Measurements from ENCODE around the gene ANKS6. TPM values are rescaled to one million over a fixed set of nuclear protein-coding genes. Genes with fewer than 3 reads are reported as not detected.

ANKS6 gene
- total RNA-seq, 1 experiment from 2014 or later, result 19.6 TPM

GRCh38 chr9:98790134-98790841 lies 6.1 kb downstream of the ANKS6 start:
- no peaks in the 10 kb centered on the region for H3K36me3 ChIP-seq (ENCODE audit: control insufficient read depth, insufficient read depth, low read length)
- H3K27me3 ChIP-seq (ENCODE audit: control insufficient read depth, insufficient read depth, low read length), result no peaks in the 10 kb centered on the region
- no peak overlapping the region for H3K4me3 ChIP-seq (ENCODE audit: low read depth in 2 of 2, low read length in 2 of 2)
- H3K27ac ChIP-seq (ENCODE audit: low read length), result no peak overlapping the region
- no peaks in the 10 kb centered on the region for H3K9me3 ChIP-seq (ENCODE audit: control insufficient read depth, insufficient read depth, low read depth, low read length)
- intact Hi-C loops (cut with micrococcal nuclease; ENCODE audit: unreplicated experiment), result no loop called here
- DNase-seq (ENCODE audit: low read depth, low spot score) (no peak), ATAC-seq (no peak)
- ChIA-PET CTCF (no interaction called here), POLR2A (no interaction called here)
- in situ Hi-C loops (cut with HindIII; ENCODE audit: low pct_unique_long_range_greater_than_20kb, low sequenced_read_pairs), result no loop called here
- TF ChIP-seq SIN3A (IDR thresholded peaks at IDR 0.05; ENCODE audit: borderline replicate concordance, insufficient read depth, low read depth, low read length) (no peak), TCF7L2 (IDR thresholded peaks at IDR 0.05; ENCODE audit: low read depth, low read length) (no peak), REST (IDR thresholded peaks at IDR 0.05; ENCODE audit: insufficient read depth in 1 of 2, low read depth in 2 of 2, low read length in 1 of 2) (no peak), POLR2AphosphoS5 (IDR thresholded peaks at IDR 0.05; ENCODE audit: low read depth, low read length) (no peak)
- TF ChIP-seq, protein P1, sequence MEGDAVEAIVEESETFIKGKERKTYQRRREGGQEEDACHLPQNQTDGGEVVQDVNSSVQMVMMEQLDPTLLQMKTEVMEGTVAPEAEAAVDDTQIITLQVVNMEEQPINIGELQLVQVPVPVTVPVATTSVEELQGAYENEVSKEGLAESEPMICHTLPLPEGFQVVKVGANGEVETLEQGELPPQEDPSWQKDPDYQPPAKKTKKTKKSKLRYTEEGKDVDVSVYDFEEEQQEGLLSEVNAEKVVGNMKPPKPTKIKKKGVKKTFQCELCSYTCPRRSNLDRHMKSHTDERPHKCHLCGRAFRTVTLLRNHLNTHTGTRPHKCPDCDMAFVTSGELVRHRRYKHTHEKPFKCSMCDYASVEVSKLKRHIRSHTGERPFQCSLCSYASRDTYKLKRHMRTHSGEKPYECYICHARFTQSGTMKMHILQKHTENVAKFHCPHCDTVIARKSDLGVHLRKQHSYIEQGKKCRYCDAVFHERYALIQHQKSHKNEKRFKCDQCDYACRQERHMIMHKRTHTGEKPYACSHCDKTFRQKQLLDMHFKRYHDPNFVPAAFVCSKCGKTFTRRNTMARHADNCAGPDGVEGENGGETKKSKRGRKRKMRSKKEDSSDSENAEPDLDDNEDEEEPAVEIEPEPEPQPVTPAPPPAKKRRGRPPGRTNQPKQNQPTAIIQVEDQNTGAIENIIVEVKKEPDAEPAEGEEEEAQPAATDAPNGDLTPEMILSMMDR (IDR thresholded peaks at IDR 0.05), result no peak
- no TSS peak for BruUV-seq (replicated peaks)
- H3K4me1 ChIP-seq (ENCODE audit: control insufficient read depth, insufficient read depth, low read length), result peaks cover 10% of the 10 kb centered on the region

- Histone ChIP-seq H3K4me1 (ENCODE audit: control insufficient read depth, insufficient read depth, low read length) (peaks cover 10% of the 10 kb centered on the region), H3K9me3 (ENCODE audit: control insufficient read depth, insufficient read depth, low read depth, low read length) (no peaks in the 10 kb centered on the region), H3K4me3 (ENCODE audit: low read depth in 2 of 2, low read length in 2 of 2) (no peak overlapping the region), H3K27me3 (ENCODE audit: control insufficient read depth, insufficient read depth, low read length) (no peaks in the 10 kb centered on the region), H3K27ac (ENCODE audit: low read length) (no peak overlapping the region), H3K36me3 (ENCODE audit: control insufficient read depth, insufficient read depth, low read length) (no peaks in the 10 kb centered on the region)
- ChIA-PET CTCF (no interaction called here), POLR2A (no interaction called here)
- no peak for DNase-seq (ENCODE audit: low read depth, low spot score)
- intact Hi-C loops (cut with micrococcal nuclease; ENCODE audit: unreplicated experiment), result no loop called here
- BruUV-seq (replicated peaks), result no TSS peak
- no peak for ATAC-seq
- in situ Hi-C loops (cut with HindIII; ENCODE audit: low pct_unique_long_range_greater_than_20kb, low sequenced_read_pairs), result no loop called here
- TF ChIP-seq POLR2AphosphoS5 (IDR thresholded peaks at IDR 0.05; ENCODE audit: low read depth, low read length) (no peak), REST (IDR thresholded peaks at IDR 0.05; ENCODE audit: insufficient read depth in 1 of 2, low read depth in 2 of 2, low read length in 1 of 2) (no peak), SIN3A (IDR thresholded peaks at IDR 0.05; ENCODE audit: borderline replicate concordance, insufficient read depth, low read depth, low read length) (no peak), TCF7L2 (IDR thresholded peaks at IDR 0.05; ENCODE audit: low read depth, low read length) (no peak)
- TF ChIP-seq, protein P1 (IDR thresholded peaks at IDR 0.05), result no peak
Measured at GRCh38 chr9:98789483-98790133, 6.7 kb downstream of the ANKS6 start.
